Activated CD8-positive, alpha-beta memory T cell treated with anti-CD3 and anti-CD28 coated beads for 24 hours (primary cell): Measurements from ENCODE around the gene NCLN.
"Not testable (repeated sequence)": the region's sequence is repeated elsewhere in the genome, so short reads cannot be mapped to it uniquely, and the experiment has no call there.

Experiments
- DNase-seq: peaks from one replicate; pipeline ENCODE4 v3.0.0-alpha.2; 2020

NCLN gene

DNA sequence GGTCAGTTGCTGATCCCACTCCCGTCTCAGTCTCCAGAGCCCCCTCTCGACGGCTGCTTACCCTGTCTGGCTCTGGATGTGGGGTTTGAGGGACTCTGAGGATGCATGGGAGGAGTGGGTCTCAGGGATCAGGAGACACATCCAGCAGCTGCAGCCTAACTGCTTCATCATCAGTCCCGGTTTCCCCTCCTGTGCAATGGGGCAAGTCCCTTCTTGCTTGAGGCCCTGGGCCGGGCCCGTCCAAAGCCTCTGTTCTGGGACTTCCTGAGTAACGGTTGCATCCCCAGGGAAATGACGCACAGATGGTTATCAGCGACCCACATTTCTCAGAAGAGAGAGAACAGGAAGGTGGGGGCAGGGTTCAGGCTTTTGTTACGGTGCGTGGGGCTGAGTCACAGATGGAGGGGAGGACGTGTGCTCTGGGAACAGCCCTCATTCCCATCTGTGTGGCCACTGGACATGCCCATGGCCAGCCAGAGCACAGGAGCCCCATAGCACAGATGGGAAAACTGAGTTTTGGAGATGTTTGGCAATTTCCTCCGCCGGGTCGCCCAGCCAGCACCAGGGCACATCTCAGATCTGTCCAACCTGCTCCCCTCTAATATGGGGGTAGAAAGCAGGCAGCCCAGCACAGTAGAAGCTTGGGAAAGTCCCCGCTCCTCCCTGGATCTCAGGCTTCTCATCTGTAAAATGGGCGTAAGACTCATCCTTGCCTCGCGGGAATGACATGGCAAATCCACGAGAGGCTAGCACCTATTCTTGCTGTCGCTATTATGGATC lies 30.6 kb upstream of the NCLN start:
- peak; percentile 85 for DNase-seq

DNA sequence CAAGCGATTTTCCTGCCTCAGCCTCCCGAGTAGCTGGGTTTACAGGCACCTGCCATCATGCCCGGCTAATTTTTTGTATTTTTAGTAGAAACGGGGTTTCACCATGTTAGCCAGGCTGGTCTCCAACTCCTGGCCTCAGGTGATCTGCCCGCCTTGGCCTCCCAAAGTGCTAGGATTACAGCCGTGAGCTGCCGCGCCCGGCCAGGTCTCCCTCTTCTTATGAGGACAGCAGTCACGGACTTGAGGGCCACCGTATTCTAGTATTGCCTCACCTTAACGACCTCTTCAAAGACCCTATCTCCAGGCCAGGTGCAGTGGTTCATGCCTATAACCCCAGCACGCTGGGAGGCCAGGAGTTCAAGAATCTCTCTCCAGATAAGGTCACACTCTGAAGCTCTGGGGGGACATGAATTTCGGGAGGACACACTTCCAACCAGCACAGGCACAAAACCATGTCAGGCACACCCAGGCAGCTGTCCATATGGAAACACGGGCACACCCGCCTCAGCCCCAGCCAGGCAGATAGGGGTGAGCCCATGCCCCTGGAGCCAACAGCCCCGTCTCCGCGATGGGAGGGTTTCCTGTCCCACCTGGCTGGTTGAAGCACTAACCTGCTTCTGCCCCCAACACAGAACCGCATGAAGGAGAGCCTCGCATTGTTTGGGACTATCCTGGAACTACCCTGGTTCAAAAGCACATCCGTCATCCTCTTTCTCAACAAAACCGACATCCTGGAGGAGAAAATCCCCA lies 28.5 kb upstream of the NCLN start:
- DNase-seq, result no peak

DNA sequence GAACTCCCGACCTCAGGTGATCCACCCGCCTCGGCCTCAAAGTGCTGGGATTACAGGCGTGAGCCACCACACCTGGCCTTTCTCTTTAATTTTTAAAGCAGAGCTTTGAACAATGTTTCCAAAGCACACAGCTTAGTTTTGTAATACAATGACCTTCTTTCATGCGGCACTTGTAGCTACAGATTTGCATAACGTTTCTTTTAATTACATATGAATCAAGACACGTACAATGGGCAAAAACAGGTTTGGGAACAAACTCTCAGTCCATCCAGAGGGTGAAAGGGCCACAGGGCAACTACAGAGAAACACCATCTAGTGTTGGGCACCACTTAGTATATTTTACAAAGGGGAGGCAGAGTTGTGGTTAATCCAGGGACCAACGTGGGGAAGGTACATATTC lies 26.2 kb upstream of the NCLN start:
- no peak for DNase-seq

DNA sequence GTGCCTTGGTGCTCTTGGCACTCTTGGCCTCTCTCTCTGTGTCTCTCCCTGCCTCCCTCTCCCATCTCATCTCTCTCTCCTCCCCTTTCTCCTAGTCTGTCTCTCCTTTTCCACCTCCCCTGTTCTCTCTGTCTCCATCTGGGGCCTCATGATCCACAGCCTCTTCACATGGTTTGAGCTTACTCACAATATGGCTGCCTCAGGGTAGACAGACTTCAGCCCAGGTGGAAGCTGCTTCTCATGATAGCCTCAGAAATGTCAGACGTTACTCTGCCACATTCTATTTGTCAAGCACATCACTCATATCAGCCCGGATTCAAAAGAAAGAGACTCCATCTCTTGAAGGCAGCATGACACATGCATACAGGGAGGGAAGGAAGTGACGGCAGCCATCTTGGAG lies 25.5 kb upstream of the NCLN start:
- no peak for DNase-seq

DNA sequence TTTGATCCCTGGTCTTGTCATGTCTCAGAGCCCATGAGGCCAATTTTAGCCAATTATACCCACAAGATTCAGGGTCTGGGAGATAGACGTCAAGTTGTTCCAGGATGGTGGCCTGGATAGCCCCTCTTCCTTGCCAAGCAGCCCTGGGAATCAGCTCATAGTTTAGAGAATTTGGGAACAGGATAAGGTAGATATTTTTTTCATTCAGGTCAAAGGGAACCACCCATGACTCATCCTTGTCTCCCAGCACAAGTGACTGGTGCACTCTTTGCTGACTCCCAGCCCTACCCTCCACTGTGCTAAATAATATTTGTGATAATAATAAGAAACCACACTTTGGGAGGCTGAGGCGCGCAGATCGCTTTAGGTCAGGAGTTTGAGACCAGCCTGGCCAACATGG lies 24.3 kb upstream of the NCLN start:
- DNase-seq, result no peak

DNA sequence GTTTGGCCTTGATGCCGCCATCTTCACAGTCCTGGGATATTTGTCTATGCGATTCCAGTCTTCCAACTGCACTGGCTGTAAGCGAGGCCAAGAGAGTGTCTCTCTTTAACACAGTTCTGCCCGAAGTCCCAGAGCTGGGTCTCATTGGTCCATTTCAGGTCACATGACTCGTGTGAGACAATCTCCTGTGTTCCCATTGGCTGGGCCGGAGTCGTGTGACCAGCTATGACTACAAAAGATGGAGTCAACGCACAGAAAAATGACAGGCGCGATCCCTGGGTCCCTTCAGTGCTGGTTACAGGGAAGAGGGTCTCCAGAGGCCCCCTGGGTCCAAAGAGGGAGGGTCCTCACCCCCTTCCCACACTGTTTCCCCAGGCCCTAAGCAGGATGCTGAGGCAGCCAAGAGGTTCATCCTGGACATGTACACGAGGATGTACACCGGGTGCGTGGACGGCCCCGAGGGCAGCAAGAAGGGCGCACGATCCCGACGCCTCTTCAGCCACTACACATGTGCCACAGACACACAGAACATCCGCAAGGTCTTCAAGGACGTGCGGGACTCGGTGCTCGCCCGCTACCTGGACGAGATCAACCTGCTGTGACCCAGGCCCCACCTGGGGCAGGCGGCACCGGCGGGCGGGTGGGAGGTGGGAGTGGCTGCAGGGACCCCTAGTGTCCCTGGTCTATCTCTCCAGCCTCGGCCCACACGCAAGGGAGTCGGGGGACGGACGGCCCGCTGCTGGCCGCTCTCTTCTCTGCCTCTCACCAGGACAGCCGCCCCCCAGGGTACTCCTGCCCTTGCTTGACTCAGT lies 23.1 kb upstream of the NCLN start:
- DNase-seq, result no peak

DNA sequence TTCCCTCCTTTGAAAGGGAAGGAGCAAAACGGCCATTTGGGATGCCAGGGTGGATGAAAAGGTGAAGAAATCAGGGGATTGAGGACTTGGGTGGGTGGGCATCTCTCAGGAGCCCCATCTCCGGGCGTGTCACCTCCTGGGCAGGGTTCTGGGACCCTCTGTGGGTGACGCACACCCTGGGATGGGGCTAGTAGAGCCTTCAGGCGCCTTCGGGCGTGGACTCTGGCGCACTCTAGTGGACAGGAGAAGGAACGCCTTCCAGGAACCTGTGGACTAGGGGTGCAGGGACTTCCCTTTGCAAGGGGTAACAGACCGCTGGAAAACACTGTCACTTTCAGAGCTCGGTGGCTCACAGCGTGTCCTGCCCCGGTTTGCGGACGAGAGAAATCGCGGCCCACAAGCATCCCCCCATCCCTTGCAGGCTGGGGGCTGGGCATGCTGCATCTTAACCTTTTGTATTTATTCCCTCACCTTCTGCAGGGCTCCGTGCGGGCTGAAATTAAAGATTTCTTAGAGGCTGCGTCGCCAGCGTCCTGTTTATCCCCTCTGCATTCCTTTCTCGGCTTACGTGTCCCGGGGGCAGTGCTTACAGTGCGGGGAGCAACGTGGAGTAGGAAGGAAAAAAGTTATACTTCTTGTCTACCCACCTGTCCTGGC lies 22.4 kb upstream of the NCLN start:
- DNase-seq, result peak; percentile 87

DNA sequence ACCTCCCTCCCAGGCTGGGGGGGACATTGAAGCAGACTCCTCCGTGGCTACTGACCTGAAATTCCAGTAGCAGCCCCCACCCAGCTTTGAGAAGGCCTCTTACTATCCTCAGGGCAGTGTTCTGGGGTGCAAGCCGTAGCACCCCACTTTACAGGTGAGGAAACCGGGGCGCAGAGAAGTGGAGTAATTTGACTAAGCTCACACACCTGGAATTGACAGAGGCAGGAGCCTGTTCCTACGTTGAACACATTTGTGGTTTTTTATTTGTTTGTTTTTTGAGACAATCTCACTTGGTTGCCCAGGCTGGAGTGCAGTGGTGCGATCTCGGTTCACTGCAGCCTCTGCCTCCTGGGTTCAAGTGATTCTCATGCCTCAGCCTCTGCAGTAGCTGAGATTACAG lies 21.8 kb upstream of the NCLN start:
- DNase-seq, result no peak

DNA sequence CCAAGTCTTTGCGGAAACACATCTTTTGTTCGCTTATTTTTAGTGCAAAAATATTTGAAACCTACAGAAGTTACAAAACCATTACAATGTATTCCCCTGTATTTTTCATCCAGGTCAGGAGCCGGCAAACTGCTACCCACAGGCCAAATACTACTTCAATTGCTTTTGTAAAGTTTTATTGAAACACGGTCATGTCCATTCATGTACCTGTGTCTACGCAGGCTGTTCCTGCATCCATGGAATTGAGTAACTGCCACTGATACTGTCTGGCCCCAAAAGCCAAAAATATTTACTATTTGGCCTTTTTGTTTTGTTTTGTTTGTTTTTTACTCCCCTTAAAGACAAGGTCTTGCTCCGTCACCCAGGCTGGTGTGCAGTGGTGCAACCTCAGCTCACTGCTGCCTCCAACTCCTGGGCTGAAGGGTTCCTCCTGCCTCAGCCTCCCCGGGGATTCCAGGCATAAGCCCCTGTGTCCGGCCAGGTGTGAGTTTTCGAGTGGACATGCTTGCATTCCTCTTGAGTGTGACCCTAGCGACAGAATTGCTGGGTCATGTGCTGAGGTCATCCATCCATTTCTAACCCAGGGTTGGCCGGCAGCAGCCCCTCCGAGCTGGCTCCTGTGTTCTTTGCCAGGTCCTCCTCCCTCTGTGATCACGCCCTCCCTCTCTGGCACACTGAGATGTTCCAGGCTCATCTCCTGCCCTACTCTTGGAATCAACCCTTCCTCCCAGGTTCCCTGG lies 18.0 kb upstream of the NCLN start:
- no peak for DNase-seq

DNA sequence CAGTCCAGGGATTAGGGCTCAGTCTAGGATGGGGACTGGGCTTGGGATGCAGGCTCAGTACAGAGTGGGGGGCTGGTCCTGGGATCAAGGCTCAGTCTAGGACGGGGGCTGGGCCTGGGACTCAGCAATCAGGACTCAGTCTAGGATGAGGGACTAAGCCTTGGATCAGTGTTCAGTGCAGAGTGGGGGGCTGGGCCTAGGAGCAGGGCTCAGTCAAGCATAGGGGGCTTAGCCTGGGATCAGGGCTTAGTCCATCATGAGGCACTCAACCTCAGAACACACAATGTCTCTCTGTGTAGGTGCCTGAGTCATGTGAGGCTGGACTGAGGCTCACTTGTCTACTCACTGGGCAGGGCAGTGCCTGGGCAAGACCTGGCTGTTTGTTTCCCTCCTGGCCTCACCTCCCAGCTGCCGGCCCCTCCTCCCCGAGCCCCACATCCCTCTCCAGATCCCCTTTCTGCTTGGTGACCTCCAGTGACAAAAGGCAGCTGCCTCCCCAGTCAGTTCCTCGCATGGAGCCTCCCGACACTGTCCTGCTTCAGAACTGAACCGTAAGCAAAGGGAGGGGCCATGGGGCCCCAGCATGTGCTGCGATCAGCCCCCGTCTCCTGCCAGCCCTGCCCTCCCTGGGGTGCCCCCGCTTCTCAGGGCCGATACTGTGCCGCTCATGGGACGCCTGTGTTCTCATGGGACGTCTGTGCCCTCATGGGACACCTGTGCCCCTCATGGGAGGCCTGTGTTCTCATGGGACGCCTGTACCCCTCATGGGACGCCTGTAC lies 13.6 kb upstream of the NCLN start:
- no peak for DNase-seq

DNA sequence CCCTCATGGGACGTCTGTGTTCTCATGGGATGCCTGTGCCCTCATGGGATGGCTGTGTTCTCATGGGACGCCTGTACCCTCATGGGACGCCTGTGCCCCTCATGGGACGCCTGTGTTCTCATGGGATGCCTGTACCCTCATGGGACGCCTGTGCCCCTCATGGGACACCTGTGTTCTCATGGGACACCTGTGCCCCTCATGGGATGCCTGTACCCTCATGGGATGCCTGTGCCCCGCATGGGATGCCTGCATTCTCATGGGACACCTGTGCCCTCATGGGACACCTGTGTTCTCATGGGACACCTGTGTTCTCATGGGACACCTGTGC lies 13.1 kb upstream of the NCLN start:
- DNase-seq, result not testable (repeated sequence)

DNA sequence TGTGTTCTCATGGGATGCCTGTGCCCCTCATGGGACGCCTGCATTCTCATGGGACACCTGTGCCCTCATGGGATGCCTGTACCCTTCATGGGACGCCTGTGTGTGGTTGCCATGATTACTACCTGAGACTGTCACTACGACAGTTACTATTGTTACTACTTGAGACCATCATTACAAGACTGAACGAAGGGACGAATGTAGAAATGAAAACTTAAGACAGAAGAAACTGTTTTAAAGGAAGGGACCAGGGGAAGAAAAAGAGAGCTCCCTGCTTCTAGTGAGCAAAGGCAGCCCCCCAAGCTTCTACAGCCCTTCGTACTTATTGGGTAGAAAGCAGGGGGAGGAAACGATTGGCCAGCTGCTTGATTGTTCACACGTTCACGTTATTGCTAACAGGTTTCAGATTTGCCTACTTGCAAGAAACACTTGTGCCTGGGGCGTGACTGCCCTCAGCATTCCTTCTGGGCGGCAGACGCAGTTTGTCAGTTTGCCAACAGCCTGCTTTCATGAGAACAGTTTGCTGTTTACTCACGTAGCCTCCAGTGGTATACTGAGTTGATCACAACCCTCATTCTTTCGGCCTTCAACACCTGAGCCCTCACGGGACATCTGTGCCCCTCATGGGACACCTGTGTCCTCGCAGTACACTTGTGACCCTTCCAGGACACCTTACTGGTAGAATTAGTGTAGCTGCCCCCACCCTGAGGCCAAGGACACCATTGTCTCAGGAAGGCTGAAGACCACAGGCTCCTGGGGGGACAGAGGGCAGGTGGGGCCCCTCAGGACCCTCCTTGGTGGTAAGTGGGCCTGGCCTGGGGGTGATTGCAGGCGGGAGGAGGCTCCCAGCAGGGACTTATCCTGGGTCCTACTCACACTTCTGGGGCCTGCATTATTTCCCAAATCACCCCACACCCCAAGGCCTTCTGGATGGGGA lies 9.7 kb upstream of the NCLN start:
- no peak for DNase-seq

DNA sequence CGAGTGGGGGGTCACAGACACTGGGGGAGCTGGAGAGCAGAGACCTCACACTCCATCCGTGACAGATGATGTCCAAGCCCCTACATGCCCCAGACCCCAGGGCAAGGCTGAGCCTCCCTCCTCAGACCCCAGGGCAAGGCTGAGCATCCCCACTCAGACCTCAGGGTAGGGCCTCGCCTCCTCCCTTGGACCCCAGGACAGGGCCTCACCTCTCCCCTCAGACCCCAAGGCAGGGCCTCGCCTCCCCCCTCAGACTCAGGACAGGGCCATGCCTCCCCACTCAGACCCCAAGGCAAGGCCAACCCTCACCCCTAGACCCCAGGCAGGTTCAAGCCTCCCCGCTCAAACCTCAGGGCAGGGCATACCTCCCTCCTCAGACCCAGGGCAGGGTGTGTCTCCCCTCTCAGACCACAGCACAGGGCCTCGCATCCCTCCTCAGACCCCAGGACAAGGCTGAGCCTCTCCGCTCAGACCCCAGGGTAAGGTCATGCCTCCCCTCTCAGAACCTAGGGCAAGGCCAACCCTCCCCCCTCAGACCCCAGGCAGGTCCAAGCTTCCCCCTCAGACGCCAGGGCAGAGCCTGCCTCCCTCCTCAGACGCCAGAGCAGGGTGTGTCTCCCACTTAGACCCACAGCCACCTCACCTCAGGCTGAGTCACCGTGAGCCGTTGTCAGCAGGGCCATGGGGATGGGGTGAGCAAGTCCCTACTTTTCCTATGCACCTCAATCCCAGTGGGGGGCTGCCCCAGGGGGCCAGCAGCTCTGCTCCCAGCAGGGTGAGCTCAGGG lies 8.8 kb upstream of the NCLN start:
- DNase-seq, result peak; percentile 85

DNA sequence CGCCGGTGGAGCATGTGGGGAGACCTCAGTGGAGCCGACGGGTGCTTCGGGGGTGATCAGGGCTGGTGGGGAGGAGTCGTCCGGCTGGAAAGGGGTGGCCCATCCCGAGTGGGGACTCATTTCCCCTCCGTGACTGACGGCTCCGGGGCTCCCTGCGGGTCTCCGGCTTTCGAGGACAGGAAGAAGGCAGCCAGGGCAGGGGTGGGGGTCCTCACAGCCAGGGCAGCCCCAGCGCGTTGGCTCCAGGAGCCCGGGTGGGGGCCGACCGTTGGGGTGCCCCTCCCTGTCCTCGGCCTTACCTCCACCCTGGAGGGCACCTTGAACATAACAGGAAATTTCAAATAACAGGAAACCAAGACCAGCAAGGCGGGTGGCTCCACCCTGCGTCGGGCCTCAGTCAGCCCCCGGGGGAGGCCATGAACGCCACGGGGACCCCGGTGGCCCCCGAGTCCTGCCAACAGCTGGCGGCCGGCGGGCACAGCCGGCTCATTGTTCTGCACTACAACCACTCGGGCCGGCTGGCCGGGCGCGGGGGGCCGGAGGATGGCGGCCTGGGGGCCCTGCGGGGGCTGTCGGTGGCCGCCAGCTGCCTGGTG lies 7.3 kb upstream of the NCLN start, which contains the start of gene S1PR4:
TSS of gene S1PR4 (plus strand) at position 393 of the 596 bp plus-strand sequence. CDS start at position 417, 24 bp downstream.
- peak; percentile 89 for DNase-seq

DNA sequence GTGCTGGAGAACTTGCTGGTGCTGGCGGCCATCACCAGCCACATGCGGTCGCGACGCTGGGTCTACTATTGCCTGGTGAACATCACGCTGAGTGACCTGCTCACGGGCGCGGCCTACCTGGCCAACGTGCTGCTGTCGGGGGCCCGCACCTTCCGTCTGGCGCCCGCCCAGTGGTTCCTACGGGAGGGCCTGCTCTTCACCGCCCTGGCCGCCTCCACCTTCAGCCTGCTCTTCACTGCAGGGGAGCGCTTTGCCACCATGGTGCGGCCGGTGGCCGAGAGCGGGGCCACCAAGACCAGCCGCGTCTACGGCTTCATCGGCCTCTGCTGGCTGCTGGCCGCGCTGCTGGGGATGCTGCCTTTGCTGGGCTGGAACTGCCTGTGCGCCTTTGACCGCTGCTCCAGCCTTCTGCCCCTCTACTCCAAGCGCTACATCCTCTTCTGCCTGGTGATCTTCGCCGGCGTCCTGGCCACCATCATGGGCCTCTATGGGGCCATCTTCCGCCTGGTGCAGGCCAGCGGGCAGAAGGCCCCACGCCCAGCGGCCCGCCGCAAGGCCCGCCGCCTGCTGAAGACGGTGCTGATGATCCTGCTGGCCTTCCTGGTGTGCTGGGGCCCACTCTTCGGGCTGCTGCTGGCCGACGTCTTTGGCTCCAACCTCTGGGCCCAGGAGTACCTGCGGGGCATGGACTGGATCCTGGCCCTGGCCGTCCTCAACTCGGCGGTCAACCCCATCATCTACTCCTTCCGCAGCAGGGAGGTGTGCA lies 6.6 kb upstream of the NCLN start:
- no peak for DNase-seq

DNA sequence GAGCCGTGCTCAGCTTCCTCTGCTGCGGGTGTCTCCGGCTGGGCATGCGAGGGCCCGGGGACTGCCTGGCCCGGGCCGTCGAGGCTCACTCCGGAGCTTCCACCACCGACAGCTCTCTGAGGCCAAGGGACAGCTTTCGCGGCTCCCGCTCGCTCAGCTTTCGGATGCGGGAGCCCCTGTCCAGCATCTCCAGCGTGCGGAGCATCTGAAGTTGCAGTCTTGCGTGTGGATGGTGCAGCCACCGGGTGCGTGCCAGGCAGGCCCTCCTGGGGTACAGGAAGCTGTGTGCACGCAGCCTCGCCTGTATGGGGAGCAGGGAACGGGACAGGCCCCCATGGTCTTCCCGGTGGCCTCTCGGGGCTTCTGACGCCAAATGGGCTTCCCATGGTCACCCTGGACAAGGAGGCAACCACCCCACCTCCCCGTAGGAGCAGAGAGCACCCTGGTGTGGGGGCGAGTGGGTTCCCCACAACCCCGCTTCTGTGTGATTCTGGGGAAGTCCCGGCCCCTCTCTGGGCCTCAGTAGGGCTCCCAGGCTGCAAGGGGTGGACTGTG lies 5.9 kb upstream of the NCLN start:
- peak; percentile 85 for DNase-seq

DNA sequence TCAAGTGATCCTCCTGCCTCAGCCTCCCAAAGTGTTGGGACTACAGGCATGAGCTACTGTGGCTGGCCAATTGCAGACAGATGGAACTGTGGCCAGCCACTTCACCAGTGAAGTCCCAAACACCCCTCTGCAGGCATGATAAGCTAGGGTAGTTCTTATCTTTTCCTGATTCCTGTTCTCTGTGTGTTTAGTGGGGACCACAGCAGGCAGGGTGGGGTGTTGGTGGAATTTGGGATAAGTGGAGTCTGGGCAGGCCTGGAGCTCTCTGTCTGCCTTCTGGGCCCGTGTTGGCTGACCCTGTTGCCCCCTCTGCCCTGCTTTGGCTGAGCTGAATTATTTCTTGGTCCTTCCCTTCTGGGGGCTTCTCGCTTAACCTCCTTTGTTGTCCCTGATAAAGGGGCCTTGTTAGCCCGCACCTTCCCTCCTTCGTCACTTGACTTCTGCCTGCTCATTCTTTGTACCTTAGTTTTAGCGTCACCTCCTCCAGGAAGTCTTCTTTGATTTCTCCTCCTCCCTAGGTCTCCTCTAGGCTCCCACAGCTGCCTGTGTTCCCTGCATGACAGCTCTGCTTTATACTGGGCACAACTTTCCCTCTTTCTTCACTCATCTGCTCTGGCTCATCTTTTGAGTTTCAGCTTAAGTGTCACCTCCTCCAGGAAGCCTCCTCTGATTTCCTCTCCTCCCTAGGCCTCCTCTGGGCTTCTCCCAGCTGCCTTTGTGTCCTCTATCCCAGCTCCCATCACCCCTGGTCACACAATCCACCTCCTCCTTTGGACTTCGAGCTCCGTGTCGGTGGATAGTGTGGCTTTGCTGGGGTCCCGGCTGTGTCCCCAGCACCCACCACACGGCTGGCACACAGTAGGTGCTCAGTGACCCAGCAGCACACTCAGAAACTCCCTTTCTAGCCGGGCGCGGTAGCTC lies 1.7 kb upstream of the NCLN start:
- no peak for DNase-seq
